Uterus (tissue), 2 donors: Measurements from ENCODE around the gene RUFY2.

Source experiments
- CTCF ChIP-seq, 4 experiments: fragments of 200-600 bp in 2 of 4; fragments of 450-650 bp in 2 of 4; sonication (generic) in 2 of 4; IDR thresholded peaks; one replicate each; pipeline ENCODE4 v1.5.1; 2016 to 2019; ENCODE audit warnings: antibody characterized with exemption in 4 of 4, mild to moderate bottlenecking in 2 of 4, moderate library complexity in 1 of 4
- POLR2A ChIP-seq, 2 donors: fragments of 450-650 bp; IDR thresholded peaks; one replicate each; pipeline ENCODE4 v1.6.1; 2016; ENCODE audit warnings: antibody characterized with exemption in 2 of 2, mild to moderate bottlenecking in 1 of 2, moderate library complexity in 1 of 2

GRCh38 chr10:68359189-68359588 lies 47.9 kb downstream of the RUFY2 start:
- TF ChIP-seq POLR2A (IDR thresholded peaks at IDR 0.05) (no peak), CTCF (IDR thresholded peaks at IDR 0.05) (no peak)
